Memory B cell (primary cell): Measurements from ENCODE around the gene LMCD1.

Experiments used
- ATAC-seq: fragments of 150-1000 bp; cut with Tn5 transposase; 2 replicates; pipeline ENCODE4 v1.10.0; 2021; ENCODE audit warnings: low read depth, mild to moderate bottlenecking, moderate library complexity
- DNase-seq, 2 donors: peaks; one replicate each; pipeline ENCODE4 v3.0.0; 2022; ENCODE audit warnings: low spot score in 2 of 2
- H3K27ac Mint-ChIP-seq: one replicate; pipeline ENCODE4 v1.8.0; 2022; ENCODE audit warnings: mild to moderate bottlenecking, moderate library complexity, mixed read lengths
- H3K27me3 Mint-ChIP-seq: one replicate; pipeline ENCODE4 v1.8.0; 2022; ENCODE audit warnings: mixed read lengths
- H3K36me3 Mint-ChIP-seq: one replicate; pipeline ENCODE4 v1.8.0; 2022; ENCODE audit warnings: mild to moderate bottlenecking, mixed read lengths
- H3K4me1 Mint-ChIP-seq: one replicate; pipeline ENCODE4 v1.8.0; 2022; ENCODE audit warnings: mixed read lengths
- H3K4me3 Mint-ChIP-seq: one replicate; pipeline ENCODE4 v1.8.0; 2022; ENCODE audit warnings: mild to moderate bottlenecking, moderate library complexity, mixed read lengths
- H3K9me3 Mint-ChIP-seq: one replicate; pipeline ENCODE4 v1.8.0; 2022; ENCODE audit warnings: mixed read lengths

The LMCD1 gene

GRCh38 chr3:8542190-8543135 lies 40.8 kb downstream of the LMCD1 start:
- H3K36me3 Mint-ChIP-seq, result peaks cover 4% of the 10 kb centered on the region
- no peak overlapping the region for H3K27ac Mint-ChIP-seq

GRCh38 chr3:8546609-8547008 lies 45.0 kb downstream of the LMCD1 start:
- Mint-ChIP-seq H3K36me3 (peaks cover under 1% of the 10 kb centered on the region), H3K27ac (no peak overlapping the region), H3K4me1 (no peaks in the 10 kb centered on the region), H3K4me3 (no peak overlapping the region), H3K27me3 (no peaks in the 10 kb centered on the region), H3K9me3 (no peaks in the 10 kb centered on the region)
- DNase-seq (no peak), ATAC-seq (no peak)

More at GRCh38 chr3:8542190-8543135, 40.8 kb downstream of the LMCD1 start:
- no peaks in the 10 kb centered on the region for H3K9me3 Mint-ChIP-seq
- ATAC-seq (no peak), DNase-seq (no peak)
- H3K4me1 Mint-ChIP-seq, result no peaks in the 10 kb centered on the region
- H3K27me3 Mint-ChIP-seq, result no peaks in the 10 kb centered on the region
- H3K4me3 Mint-ChIP-seq, result no peak overlapping the region

GRCh38 chr3:8548502-8549275 lies 47.1 kb downstream of the LMCD1 start:
- H3K4me3 Mint-ChIP-seq, result no peak overlapping the region
- no peaks in the 10 kb centered on the region for H3K27me3 Mint-ChIP-seq
- H3K36me3 Mint-ChIP-seq, result no peaks in the 10 kb centered on the region
- no peaks in the 10 kb centered on the region for H3K9me3 Mint-ChIP-seq
- no peaks in the 10 kb centered on the region for H3K4me1 Mint-ChIP-seq
- H3K27ac Mint-ChIP-seq, result no peak overlapping the region
- ATAC-seq (no peak), DNase-seq (no peak)

- no peaks in the 10 kb centered on the region for H3K4me1 Mint-ChIP-seq
- no peaks in the 10 kb centered on the region for H3K27me3 Mint-ChIP-seq
- DNase-seq (no peak), ATAC-seq (no peak)
- H3K9me3 Mint-ChIP-seq, result no peaks in the 10 kb centered on the region
- no peaks in the 10 kb centered on the region for H3K36me3 Mint-ChIP-seq
- no peak overlapping the region for H3K4me3 Mint-ChIP-seq
- H3K27ac Mint-ChIP-seq, result no peak overlapping the region
These were observed 47.7 kb downstream of the LMCD1 start for GRCh38 chr3:8549354-8549753.

- no peaks in the 10 kb centered on the region for H3K9me3 Mint-ChIP-seq
- no peaks in the 10 kb centered on the region for H3K36me3 Mint-ChIP-seq
- H3K27ac Mint-ChIP-seq, result no peak overlapping the region
- ATAC-seq (no peak), DNase-seq (no peak)
- H3K4me3 Mint-ChIP-seq, result no peak overlapping the region
- no peaks in the 10 kb centered on the region for H3K27me3 Mint-ChIP-seq
- no peaks in the 10 kb centered on the region for H3K4me1 Mint-ChIP-seq
These were observed 49.0 kb downstream of the LMCD1 start for GRCh38 chr3:8550611-8551010.

GRCh38 chr3:8552223-8552762 lies 50.7 kb downstream of the LMCD1 start:
- Mint-ChIP-seq H3K27ac (no peak overlapping the region), H3K4me3 (no peak overlapping the region), H3K27me3 (no peaks in the 10 kb centered on the region), H3K36me3 (no peaks in the 10 kb centered on the region), H3K4me1 (no peaks in the 10 kb centered on the region), H3K9me3 (no peaks in the 10 kb centered on the region)
- ATAC-seq, result no peak
- no peak for DNase-seq

GRCh38 chr3:8553405-8553804 lies 51.8 kb downstream of the LMCD1 start:
- Mint-ChIP-seq H3K4me1 (no peaks in the 10 kb centered on the region), H3K4me3 (no peak overlapping the region), H3K9me3 (no peaks in the 10 kb centered on the region), H3K27ac (no peak overlapping the region), H3K36me3 (no peaks in the 10 kb centered on the region), H3K27me3 (no peaks in the 10 kb centered on the region)
- no peak for ATAC-seq
- DNase-seq, result no peak

- H3K4me1 Mint-ChIP-seq, result no peaks in the 10 kb centered on the region
- no peak overlapping the region for H3K27ac Mint-ChIP-seq
- DNase-seq, result no peak
- no peaks in the 10 kb centered on the region for H3K27me3 Mint-ChIP-seq
- ATAC-seq, result no peak
- no peaks in the 10 kb centered on the region for H3K36me3 Mint-ChIP-seq
- no peak overlapping the region for H3K4me3 Mint-ChIP-seq
- no peaks in the 10 kb centered on the region for H3K9me3 Mint-ChIP-seq
These were observed 53.1 kb downstream of the LMCD1 start for GRCh38 chr3:8554696-8555095.

- H3K27me3 Mint-ChIP-seq, result no peaks in the 10 kb centered on the region
- no peak overlapping the region for H3K27ac Mint-ChIP-seq
- H3K36me3 Mint-ChIP-seq, result no peaks in the 10 kb centered on the region
- no peak for ATAC-seq
- no peak for DNase-seq
- no peak overlapping the region for H3K4me3 Mint-ChIP-seq
- H3K9me3 Mint-ChIP-seq, result no peaks in the 10 kb centered on the region
- no peaks in the 10 kb centered on the region for H3K4me1 Mint-ChIP-seq
These were observed 53.6 kb downstream of the LMCD1 start for GRCh38 chr3:8555113-8555661.

GRCh38 chr3:8555725-8556472 lies 54.3 kb downstream of the LMCD1 start:
- H3K36me3 Mint-ChIP-seq, result no peaks in the 10 kb centered on the region
- no peak overlapping the region for H3K27ac Mint-ChIP-seq
- no peaks in the 10 kb centered on the region for H3K9me3 Mint-ChIP-seq
- no peaks in the 10 kb centered on the region for H3K4me1 Mint-ChIP-seq
- no peak for DNase-seq
- ATAC-seq, result no peak
- H3K4me3 Mint-ChIP-seq, result no peak overlapping the region
- no peaks in the 10 kb centered on the region for H3K27me3 Mint-ChIP-seq

GRCh38 chr3:8556473-8556869 lies 54.8 kb downstream of the LMCD1 start:
- Mint-ChIP-seq H3K4me1 (no peaks in the 10 kb centered on the region), H3K4me3 (no peak overlapping the region), H3K27ac (no peak overlapping the region), H3K27me3 (no peaks in the 10 kb centered on the region), H3K9me3 (no peaks in the 10 kb centered on the region), H3K36me3 (no peaks in the 10 kb centered on the region)
- ATAC-seq, result no peak
- no peak for DNase-seq

GRCh38 chr3:8557298-8557697 lies 55.7 kb downstream of the LMCD1 start:
- no peaks in the 10 kb centered on the region for H3K36me3 Mint-ChIP-seq
- ATAC-seq (no peak), DNase-seq (no peak)
- no peaks in the 10 kb centered on the region for H3K27me3 Mint-ChIP-seq
- H3K9me3 Mint-ChIP-seq, result no peaks in the 10 kb centered on the region
- H3K4me3 Mint-ChIP-seq, result no peak overlapping the region
- H3K27ac Mint-ChIP-seq, result no peak overlapping the region
- no peaks in the 10 kb centered on the region for H3K4me1 Mint-ChIP-seq

GRCh38 chr3:8558645-8559044 lies 57.0 kb downstream of the LMCD1 start:
- H3K9me3 Mint-ChIP-seq, result no peaks in the 10 kb centered on the region
- H3K36me3 Mint-ChIP-seq, result no peaks in the 10 kb centered on the region
- H3K27me3 Mint-ChIP-seq, result no peaks in the 10 kb centered on the region
- H3K27ac Mint-ChIP-seq, result no peak overlapping the region
- DNase-seq (no peak), ATAC-seq (no peak)
- no peak overlapping the region for H3K4me3 Mint-ChIP-seq
- H3K4me1 Mint-ChIP-seq, result no peaks in the 10 kb centered on the region
